K562 (cell line): ENCODE data around the gene TAMALIN. TPM values are rescaled to one million over a fixed set of nuclear protein-coding genes. Genes with fewer than 3 reads are reported as not detected.

Source experiments
- ATAC-seq: fragments of 200-7000 bp; cut with Tn5 transposase; 3 replicates; pipeline ENCODE4 v1.9.1; 2020; ENCODE audit warnings: moderate library complexity
- BruUV-seq: library from RNA; stranded (reverse); fragments of 400-500 nt; replicated peaks from 2 replicates; lab custom pipeline; 2021; lab: Mats Ljungman, UMichigan
- CTCF ChIA-PET: fragments of 300-600 bp; formaldehyde crosslinking; extraction: SDS; loops from one replicate; lab custom pipeline; 2021; ENCODE audit warnings: low intra/inter-chr PET ratio; lab: Yijun Ruan, JAX
- POLR2A ChIA-PET: fragments of 300-600, 350-650 bp; sonication (Branson Sonifier 250); formaldehyde crosslinking; extraction: SDS; loops from one replicate; lab custom pipeline; 2021; ENCODE audit warnings: antibody characterized with exemption, inconsistent platforms; lab: Yijun Ruan, JAX
- DNase-seq, 4 experiments: peaks; one replicate each; pipeline versions ENCODE4 v3.0.0 to v3.0.0-alpha.2; 2011 to 2018; ENCODE audit warnings: low spot score in 3 of 4, mixed read lengths in 3 of 4; ENCODE audit errors: extremely low read depth in 1 of 4
- FAIRE-seq: peaks from 2 replicates; lab custom pipeline; 2011; peaks lifted over from hg19 to GRCh38; lab: Jason Lieb, UNC
- H2AFZ ChIP-seq: 2 replicates; pipeline ENCODE4 v1.6.0; 2011; ENCODE audit warnings: low read depth, low read length, control low read depth, inconsistent platforms
- H3K27ac ChIP-seq: fragments of 200-600 bp; 3 replicates; pipeline ENCODE4 v1.8.0; 2011; ENCODE audit warnings: low read depth, mild to moderate bottlenecking, control low read depth, inconsistent platforms, low read length, moderate library complexity, mixed read lengths; ENCODE audit errors: extremely low read depth
- H3K27me3 ChIP-seq, 2 experiments: fragments of 300-600 bp in 1 of 2; 2 replicates in 1 of 2; 3 replicates in 1 of 2; pipeline versions ENCODE4 v1.6.0 to v1.8.0; 2011; ENCODE audit warnings: inconsistent platforms in 2 of 2, low read length in 2 of 2, mild to moderate bottlenecking in 1 of 2, mixed read lengths in 1 of 2, moderate library complexity in 1 of 2; ENCODE audit not compliant: control insufficient read depth in 2 of 2, insufficient read depth in 2 of 2
- H3K36me3 ChIP-seq: fragments of 300-600 bp; 3 replicates; pipeline ENCODE4 v1.8.0; 2011; ENCODE audit warnings: mild to moderate bottlenecking, low read length, inconsistent platforms; ENCODE audit not compliant: control insufficient read depth, insufficient read depth
- H3K4me1 ChIP-seq, 2 experiments: fragments of 200-600 bp in 1 of 2; replicated peaks in 1 of 2; 2 replicates in 1 of 2; 3 replicates in 1 of 2; pipeline versions ENCODE4 v1.5.1 to v1.8.0; 2011; ENCODE audit warnings: inconsistent platforms in 2 of 2, low read length in 2 of 2, mild to moderate bottlenecking in 1 of 2, mixed read lengths in 1 of 2, moderate library complexity in 1 of 2; ENCODE audit not compliant: control insufficient read depth in 2 of 2, insufficient read depth in 2 of 2
- H3K4me2 ChIP-seq: 2 replicates; pipeline ENCODE4 v1.6.1; 2011; ENCODE audit warnings: low read length, control low read depth, inconsistent platforms, mixed read lengths; ENCODE audit not compliant: insufficient read depth
- H3K4me3 ChIP-seq: fragments of 200-600 bp; sonication (generic), shearing (Covaris generic); 2 replicates; pipeline ENCODE4 v1.5.1; 2016; ENCODE audit warnings: control low read depth, inconsistent platforms
- H3K79me2 ChIP-seq: fragments of 200-600 bp; 3 replicates; pipeline ENCODE4 v1.8.0; 2011; ENCODE audit warnings: low read length, inconsistent platforms; ENCODE audit not compliant: control insufficient read depth, insufficient read depth
- H3K9ac ChIP-seq, 2 experiments: 2 replicates each; pipeline versions ENCODE4 v1.6.0 to v1.6.1; 2011; ENCODE audit warnings: low read depth in 2 of 2, low read length in 2 of 2, control low read depth in 1 of 2, inconsistent platforms in 1 of 2, mild to moderate bottlenecking in 1 of 2, mixed read lengths in 1 of 2; ENCODE audit not compliant: insufficient read depth in 1 of 2
- H3K9me1 ChIP-seq: one replicate; pipeline ENCODE4 v1.6.0; 2011; ENCODE audit warnings: inconsistent platforms, mild to moderate bottlenecking, low read length, moderate library complexity; ENCODE audit not compliant: control insufficient read depth, insufficient read depth
- H3K9me3 ChIP-seq: replicated peaks from 2 replicates; pipeline ENCODE4 v1.5.1; 2011; ENCODE audit warnings: low read depth, low read length, inconsistent platforms; ENCODE audit not compliant: control insufficient read depth, insufficient read depth
- H4K20me1 ChIP-seq: replicated peaks from 2 replicates; pipeline ENCODE4 v1.6.1; 2011; ENCODE audit warnings: low read length, inconsistent platforms, mixed read lengths; ENCODE audit not compliant: control insufficient read depth, insufficient read depth
- PRPF4 ChIP-seq: fragments of 200-400 bp; formaldehyde crosslinking; IDR thresholded peaks from one replicate; pipeline ENCODE4 v1.6.1; 2017; ENCODE audit warnings: low read length, low read depth, mild to moderate bottlenecking; ENCODE audit not compliant: insufficient read depth, poor library complexity, severe bottlenecking
- RBM34 ChIP-seq: fragments of 200-400 bp; formaldehyde crosslinking; IDR thresholded peaks from 2 replicates; pipeline ENCODE4 v1.6.1; 2018; ENCODE audit warnings: low read length, borderline replicate concordance; ENCODE audit not compliant: insufficient read depth
- ZNF57 ChIP-seq: fragments of 450-650 bp; formaldehyde crosslinking; IDR thresholded peaks from 2 replicates; pipeline ENCODE4 v1.4.0; 2020; ENCODE audit warnings: mild to moderate bottlenecking, moderate library complexity
- ZNF766 ChIP-seq: fragments of 200-800 bp; sonication (Bioruptor generic); conservative IDR thresholded peaks from 2 replicates; pipeline ENCODE4 v1.6.1; 2016; ENCODE audit warnings: missing genetic modification characterization, missing compliant biosample characterization
- ZSCAN32 ChIP-seq: fragments of 450-650 bp; formaldehyde crosslinking; IDR thresholded peaks from 2 replicates; pipeline ENCODE4 v1.4.0; 2020; ENCODE audit warnings: mild to moderate bottlenecking, moderate library complexity
- WGBS: fragments of 100-300 bp; shearing (Covaris generic); methylation state at CpG from one replicate; pipeline ENCODE4 v1.1.6; 2016; ENCODE audit warnings: low coverage, mixed read lengths; ENCODE audit not compliant: insufficient coverage; ENCODE audit errors: missing lambda C conversion rate; 5-methylcytosine and 5-hydroxymethylcytosine counted together
- in situ Hi-C: fragments of 300-500 bp; cut with MboI; formaldehyde crosslinking; loops from 4 replicates; pipeline ENCODE4 v1.15.0; 2018; ENCODE audit warnings: inconsistent platforms, mixed read lengths
- intact Hi-C: fragments of 100-400 bp; cut with micrococcal nuclease; formaldehyde crosslinking; loops from 2 replicates; pipeline ENCODE4 v1.14.2; 2022
- polyA plus RNA-seq, 8 experiments: library from polyadenylated mRNA; depleted of rRNA in 4 of 8; stranded (reverse) in 5 of 8; unstranded in 3 of 8; fragments of >200 nt; fragmentation: Nextera tagmentation in 2 of 8; fragmentation: Illumina TruSeq in 1 of 8; extraction: Ambion mirVana in 2 of 8; extraction: Trizol in 1 of 8; gene quantifications; 2 replicates each; pipeline versions ENCODE4 v1.2.1 to v1.2.3, GENCODE V29; 2011 to 2014; ENCODE audit warnings: inconsistent platforms in 1 of 8, missing spikeins in 1 of 8
- total RNA-seq, 7 experiments: library from RNA; depleted of rRNA in 6 of 7; stranded (reverse); fragments of >200 nt in 6 of 7; fragmentation: Illumina TruSeq in 2 of 7; extraction: Trizol in 2 of 7; gene quantifications; 2 replicates each; pipeline versions ENCODE4 v1.2.1 to v1.2.3, GENCODE V29; 2011 to 2021; ENCODE audit warnings: low replicate concordance in 1 of 7
- TF ChIP-seq, protein P1 (sequence below): sonication (generic); formaldehyde crosslinking; IDR thresholded peaks from 2 replicates; pipeline ENCODE4 v1.8.1; 2023; ENCODE audit warnings: mild to moderate bottlenecking, missing genetic modification reagents
- TF ChIP-seq, protein P2 (sequence below): IDR thresholded peaks from 2 replicates; pipeline ENCODE4 v1.6.1; 2016; ENCODE audit warnings: missing genetic modification characterization, missing compliant biosample characterization

The TAMALIN gene
- total and polyA plus RNA-seq, 9 of the 15 experiments (the other 6 are each of a cell fraction or from before 2014, with no cell fraction given), result 0.74 to 2.2 (median 1.5) TPM; not detected in 2

GRCh38 chr12:52011602-52012214 lies 5.0 kb downstream of the TAMALIN start:
- no peak overlapping the region for H3K27ac ChIP-seq
- no peak overlapping the region for H3K9ac ChIP-seq
- H3K79me2 ChIP-seq, result no peaks in the 10 kb centered on the region
- ChIA-PET CTCF (no interaction called here), POLR2A (no interaction called here)
- TF ChIP-seq ZNF57 (no peak), RBM34 (no peak), PRPF4 (no peak), ZSCAN32 (CRISPR knock-in tag) (no peak), ZNF766 (CRISPR knock-in tag) (peak; percentile 99)
- TF ChIP-seq, protein P1, sequence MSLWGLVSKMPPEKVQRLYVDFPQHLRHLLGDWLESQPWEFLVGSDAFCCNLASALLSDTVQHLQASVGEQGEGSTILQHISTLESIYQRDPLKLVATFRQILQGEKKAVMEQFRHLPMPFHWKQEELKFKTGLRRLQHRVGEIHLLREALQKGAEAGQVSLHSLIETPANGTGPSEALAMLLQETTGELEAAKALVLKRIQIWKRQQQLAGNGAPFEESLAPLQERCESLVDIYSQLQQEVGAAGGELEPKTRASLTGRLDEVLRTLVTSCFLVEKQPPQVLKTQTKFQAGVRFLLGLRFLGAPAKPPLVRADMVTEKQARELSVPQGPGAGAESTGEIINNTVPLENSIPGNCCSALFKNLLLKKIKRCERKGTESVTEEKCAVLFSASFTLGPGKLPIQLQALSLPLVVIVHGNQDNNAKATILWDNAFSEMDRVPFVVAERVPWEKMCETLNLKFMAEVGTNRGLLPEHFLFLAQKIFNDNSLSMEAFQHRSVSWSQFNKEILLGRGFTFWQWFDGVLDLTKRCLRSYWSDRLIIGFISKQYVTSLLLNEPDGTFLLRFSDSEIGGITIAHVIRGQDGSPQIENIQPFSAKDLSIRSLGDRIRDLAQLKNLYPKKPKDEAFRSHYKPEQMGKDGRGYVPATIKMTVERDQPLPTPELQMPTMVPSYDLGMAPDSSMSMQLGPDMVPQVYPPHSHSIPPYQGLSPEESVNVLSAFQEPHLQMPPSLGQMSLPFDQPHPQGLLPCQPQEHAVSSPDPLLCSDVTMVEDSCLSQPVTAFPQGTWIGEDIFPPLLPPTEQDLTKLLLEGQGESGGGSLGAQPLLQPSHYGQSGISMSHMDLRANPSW (CRISPR knock-in tag), result no peak
- TF ChIP-seq, protein P2, sequence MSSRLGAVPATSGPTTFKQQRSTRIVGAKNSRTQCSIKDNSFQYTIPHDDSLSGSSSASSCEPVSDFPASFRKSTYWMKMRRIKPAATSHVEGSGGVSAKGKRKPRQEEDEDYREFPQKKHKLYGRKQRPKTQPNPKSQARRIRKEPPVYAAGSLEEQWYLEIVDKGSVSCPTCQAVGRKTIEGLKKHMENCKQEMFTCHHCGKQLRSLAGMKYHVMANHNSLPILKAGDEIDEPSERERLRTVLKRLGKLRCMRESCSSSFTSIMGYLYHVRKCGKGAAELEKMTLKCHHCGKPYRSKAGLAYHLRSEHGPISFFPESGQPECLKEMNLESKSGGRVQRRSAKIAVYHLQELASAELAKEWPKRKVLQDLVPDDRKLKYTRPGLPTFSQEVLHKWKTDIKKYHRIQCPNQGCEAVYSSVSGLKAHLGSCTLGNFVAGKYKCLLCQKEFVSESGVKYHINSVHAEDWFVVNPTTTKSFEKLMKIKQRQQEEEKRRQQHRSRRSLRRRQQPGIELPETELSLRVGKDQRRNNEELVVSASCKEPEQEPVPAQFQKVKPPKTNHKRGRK (tag), result no peak
- no peaks in the 10 kb centered on the region for H3K36me3 ChIP-seq
- H3K4me1 ChIP-seq, result peaks cover 20 to 31% of the 10 kb centered on the region in 2 experiments
- intact Hi-C loops, result no loop called here
- no peaks in the 10 kb centered on the region for H3K9me3 ChIP-seq
- no peak overlapping the region for H3K4me3 ChIP-seq
- no peak for DNase-seq
- in situ Hi-C loops, result loop anchor here (25.0 kb wide), 1 partner anchor 599 kb away; the partner anchor contains the start of gene SLC4A8
- WGBS, result 82% methylated on average over 8 of the region's 8 CpGs
- FAIRE-seq, result no peak
- no peak overlapping the region for H3K4me2 ChIP-seq
- no peaks in the 10 kb centered on the region for H3K9me1 ChIP-seq
- no peak overlapping the region for H2AFZ ChIP-seq
- no peaks in the 10 kb centered on the region for H3K27me3 ChIP-seq
- no peak for ATAC-seq
- no peaks in the 10 kb centered on the region for H4K20me1 ChIP-seq
- BruUV-seq, result no TSS peak
